Myocyte (in vitro differentiated cells): ENCODE measurements around the gene FAM131C. TPM values are rescaled to one million over a fixed set of nuclear protein-coding genes. Genes with fewer than 3 reads are reported as not detected.

Experiments
- DNase-seq: peaks from one replicate; pipeline ENCODE4 v3.0.0-alpha.2; 2012; ENCODE audit warnings: low read depth
- total RNA-seq: library from RNA; depleted of rRNA; stranded (reverse); fragments of >200 nt; gene quantifications from 2 replicates; pipeline ENCODE4 v1.2.3, GENCODE V29; 2014

FAM131C gene
- total RNA-seq, 1 donor from 2014 or later: not detected

DNA sequence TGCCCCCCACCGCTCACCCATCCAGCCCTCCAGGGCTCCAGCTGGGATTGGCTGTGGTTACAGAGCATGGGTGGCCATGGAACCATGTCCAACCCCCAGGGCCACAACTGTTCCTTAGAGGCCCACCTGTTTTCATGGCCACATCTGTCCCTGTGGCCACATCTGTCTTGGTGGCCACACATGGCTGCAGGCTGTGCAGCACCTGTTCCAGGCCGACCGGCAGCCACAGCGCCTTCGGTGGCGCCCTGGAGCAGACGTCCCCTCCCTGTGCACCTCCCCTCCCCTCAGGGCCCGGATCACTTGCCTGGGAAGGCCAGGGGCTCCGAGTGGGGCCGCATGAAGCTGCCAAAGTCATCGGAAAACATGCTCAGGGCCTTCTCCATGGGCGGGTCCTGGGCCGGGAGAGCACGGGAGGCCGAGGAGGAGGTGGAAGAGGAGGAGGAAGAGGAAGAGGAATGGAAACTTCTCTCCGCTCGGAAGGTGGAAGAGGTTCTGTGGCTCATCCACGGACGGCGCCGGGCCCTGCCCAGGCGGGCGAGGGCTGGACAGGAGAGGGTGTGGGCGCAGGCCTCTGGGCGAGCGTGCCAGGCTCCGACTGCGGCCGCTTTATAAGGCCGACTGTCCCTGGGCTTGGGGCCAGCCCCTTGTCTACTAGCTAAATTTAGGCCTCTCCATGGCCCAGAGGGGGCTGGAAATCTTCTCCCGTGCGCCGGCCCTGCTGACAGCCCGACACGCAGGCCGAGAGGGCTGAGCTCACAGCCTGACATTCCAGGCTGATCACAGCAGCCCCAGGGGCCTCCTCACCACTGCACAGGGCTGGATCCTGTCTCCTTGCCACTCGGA is 55.8 kb downstream of the FAM131C start, which contains the start of gene HSPB7:
Gene HSPB7, minus strand, starts transcription at position 583 of the 843 bp plus-strand sequence. Its CDS starts 80 bp downstream, at position 503.
- DNase-seq: peak; percentile 98

DNA sequence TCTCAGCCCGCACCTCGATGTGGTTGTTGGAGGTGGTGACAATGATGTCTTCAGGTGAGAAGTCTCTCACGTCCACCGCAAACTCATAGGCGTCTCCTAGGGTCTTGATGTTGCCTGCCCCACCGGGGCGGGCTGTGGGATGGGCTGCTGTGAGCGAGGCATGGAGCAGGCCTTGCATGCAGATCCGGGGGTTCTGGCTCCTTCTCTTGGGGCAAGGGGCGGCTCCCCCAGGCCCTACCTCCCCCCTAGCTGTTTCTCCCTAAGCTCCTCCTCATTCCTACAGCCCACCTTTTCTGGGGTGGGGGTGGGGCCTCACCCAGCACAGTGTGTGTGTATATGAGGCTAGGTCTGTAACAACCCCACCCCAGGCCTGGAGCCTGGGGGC is 56.4 kb downstream of the FAM131C start:
- DNase-seq: no peak

GRCh38 chr1:16015960-16016901 is 57.2 kb downstream of the FAM131C start:
- peak; percentile 67 for DNase-seq

- DNase-seq: no peak
Observed at GRCh38 chr1:16015491-16015890, 58.0 kb downstream of the FAM131C start.

DNA sequence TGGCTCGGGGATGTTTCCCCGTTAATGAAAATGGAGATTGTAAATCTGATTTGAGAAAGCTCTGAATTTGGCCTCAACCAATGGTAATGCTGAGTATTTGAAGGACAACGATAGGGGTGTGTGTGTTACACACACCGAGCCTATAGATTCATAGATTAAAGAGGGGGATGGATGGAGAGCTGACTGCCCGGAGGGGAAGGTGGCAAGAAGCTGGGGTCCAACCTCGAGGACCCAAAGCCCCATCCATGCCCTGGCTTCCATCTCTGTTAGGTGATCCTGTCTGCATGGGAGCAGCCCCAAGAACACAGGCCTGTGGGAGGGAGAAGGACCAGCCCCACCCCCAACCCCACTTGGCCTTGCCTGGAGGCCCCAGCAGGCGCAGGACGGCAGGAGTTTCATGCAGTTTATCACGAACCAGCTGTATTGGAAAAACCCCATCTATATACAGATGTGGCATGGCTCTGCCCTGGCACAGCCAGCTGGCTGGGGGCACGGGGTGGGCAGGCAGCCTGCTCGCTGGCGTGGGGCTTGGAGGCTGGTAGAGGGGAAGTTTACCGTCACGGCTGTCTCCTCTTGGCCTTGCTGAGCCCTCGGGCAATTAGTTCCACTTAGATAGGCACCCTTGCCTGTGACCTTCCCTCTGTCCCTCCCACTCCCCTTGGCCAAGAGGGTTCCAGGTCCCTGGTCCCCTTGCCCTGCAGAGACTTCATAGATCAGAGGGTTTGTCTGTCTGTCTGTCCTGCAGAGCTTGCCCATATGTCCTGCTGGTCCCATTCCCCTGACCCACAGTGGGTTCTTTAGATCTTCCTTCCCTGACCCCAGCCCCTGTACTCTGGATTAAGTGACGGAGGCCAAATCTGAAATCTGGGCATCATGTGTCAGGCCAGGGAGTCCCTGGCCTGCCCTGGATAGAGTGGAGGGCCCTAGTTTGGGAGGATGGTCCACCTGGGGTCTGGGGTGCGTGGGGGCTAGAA is 58.7 kb downstream of the FAM131C start:
- no peak for DNase-seq

- DNase-seq: no peak
Observed at GRCh38 chr1:16013908-16014258, 59.6 kb downstream of the FAM131C start.

DNA sequence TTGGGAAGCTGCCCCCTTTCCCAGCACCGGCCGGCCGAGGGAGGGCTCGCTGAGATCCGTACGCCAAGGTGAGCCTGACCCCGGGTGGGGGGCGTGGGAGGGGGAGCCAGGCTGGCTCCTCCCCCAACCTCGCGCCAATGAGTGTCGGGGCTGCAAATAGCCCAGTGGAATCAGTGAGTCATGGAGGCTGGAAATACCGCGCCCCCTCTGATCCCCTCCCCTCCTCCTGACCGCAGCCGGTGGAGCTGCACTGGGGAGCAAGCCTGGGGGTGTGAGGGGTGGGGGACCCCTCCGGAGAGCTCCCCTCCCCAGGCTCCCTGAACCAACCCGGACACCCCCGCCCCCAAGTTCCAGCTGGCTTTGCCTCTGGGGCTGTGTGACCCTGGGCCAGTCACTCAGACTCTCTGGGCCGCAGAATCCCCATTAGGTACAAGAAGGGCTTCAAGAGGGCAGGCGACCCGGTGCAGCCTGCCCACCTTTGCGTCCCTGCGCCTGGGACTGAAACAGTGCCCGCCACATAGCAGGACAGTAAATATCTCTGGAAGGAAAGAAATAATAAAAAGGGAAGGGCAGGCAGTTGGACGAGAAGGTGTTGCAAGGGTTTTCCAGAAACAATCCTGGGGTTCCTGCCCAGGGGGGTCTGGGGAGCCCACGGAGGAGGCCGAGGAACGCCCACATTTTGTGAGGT is 60.1 kb downstream of the FAM131C start:
- peak; percentile 87 for DNase-seq

- DNase-seq: peak; percentile 92
Observed at GRCh38 chr1:16012590-16013219, 60.7 kb downstream of the FAM131C start.

GRCh38 chr1:16011936-16012589 is 61.4 kb downstream of the FAM131C start:
- no peak for DNase-seq

GRCh38 chr1:16010837-16011236 is 62.6 kb downstream of the FAM131C start:
- no peak for DNase-seq

DNA sequence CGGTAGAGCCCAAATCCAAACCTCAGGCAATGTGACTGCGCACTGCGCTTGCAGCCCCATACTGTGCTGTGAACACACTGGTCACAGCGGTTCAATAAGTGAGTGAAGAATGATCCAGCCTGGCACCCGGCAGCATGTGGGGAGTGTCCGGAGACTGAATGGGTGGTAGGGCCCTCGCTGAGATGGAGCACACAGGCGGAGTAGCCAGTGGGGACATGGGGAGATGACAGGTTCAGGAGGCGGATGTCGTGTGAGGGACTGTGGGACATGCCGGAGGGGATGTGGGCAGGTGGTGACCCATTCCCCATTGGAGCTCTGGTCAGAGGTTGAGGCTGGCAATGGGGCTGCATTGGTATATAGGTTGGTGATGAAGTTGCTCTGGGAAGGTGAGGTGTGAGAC is 63.8 kb downstream of the FAM131C start:
- no peak for DNase-seq

- peak; percentile 76 for DNase-seq
Observed at GRCh38 chr1:16009030-16009460, 64.4 kb downstream of the FAM131C start.

Other genes with a start within 250 kb of the FAM131C start
- gene SPEN, start 225.9 kb downstream of the FAM131C start, total RNA-seq: 7.6 and 14.4 TPM in 2 replicates
- gene ZBTB17, start 97.5 kb downstream of the FAM131C start, total RNA-seq: 32.9 and 47.1 TPM in 2 replicates
- gene SRARP, start 69.4 kb downstream of the FAM131C start, total RNA-seq: not detected in 2 replicates
- gene HSPB7, start 55.6 kb downstream of the FAM131C start, total RNA-seq: 38.7 and 94.0 TPM in 2 replicates
- 0.05 TPM in 1 of 2 replicates, not detected in the other for gene CLCNKA, start 51.6 kb downstream of the FAM131C start, total RNA-seq
- not detected in 2 replicates for gene CLCNKB, start 29.9 kb downstream of the FAM131C start, total RNA-seq
- 18.1 and 25.2 TPM in 2 replicates for gene EPHA2, start 82.4 kb upstream of the FAM131C start, total RNA-seq
- gene ARHGEF19, start 139.0 kb upstream of the FAM131C start, total RNA-seq: 0.31 and 0.67 TPM in 2 replicates
- gene CPLANE2, start 163.5 kb upstream of the FAM131C start, total RNA-seq: 11.3 and 16.3 TPM in 2 replicates